Keratinocyte (primary cell): ENCODE measurements around the gene OTOF. TPM values are rescaled to one million over a fixed set of nuclear protein-coding genes. Genes with fewer than 3 reads are reported as not detected.

ENCODE experiments used
- DNase-seq: peaks from one replicate; pipeline ENCODE4 v3.0.0-alpha.2; 2011; ENCODE audit warnings: low read depth, missing footprints, low spot score
- FAIRE-seq: peaks from 2 replicates; lab custom pipeline; 2011; peaks lifted over from hg19 to GRCh38; lab: Jason Lieb, UNC
- H2AFZ ChIP-seq: 2 replicates; pipeline ENCODE4 v1.6.0; 2012; ENCODE audit warnings: low read length, control low read depth, inconsistent platforms; ENCODE audit not compliant: control insufficient read depth
- H3K27ac ChIP-seq: 2 replicates; pipeline ENCODE4 v1.5.1; 2011; ENCODE audit warnings: low read length; ENCODE audit not compliant: control insufficient read depth, insufficient read depth
- H3K27me3 ChIP-seq: 3 replicates; pipeline ENCODE4 v1.6.0; 2011; ENCODE audit warnings: low read length; ENCODE audit not compliant: control insufficient read depth, insufficient read depth; ENCODE audit errors: extremely low read depth
- H3K36me3 ChIP-seq, 2 experiments: 2 replicates in 1 of 2; 3 replicates in 1 of 2; pipeline ENCODE4 v1.5.1; 2011; ENCODE audit warnings: low read length in 2 of 2, mild to moderate bottlenecking in 1 of 2; ENCODE audit not compliant: control insufficient read depth in 2 of 2, insufficient read depth in 2 of 2; ENCODE audit errors: extremely low read depth in 1 of 2
- H3K4me1 ChIP-seq: 3 replicates; pipeline ENCODE4 v1.5.1; 2011; ENCODE audit warnings: low read length; ENCODE audit not compliant: control insufficient read depth, insufficient read depth; ENCODE audit errors: extremely low read depth
- H3K4me2 ChIP-seq: 3 replicates; pipeline ENCODE4 v1.6.0; 2011; ENCODE audit warnings: low read depth, low read length; ENCODE audit not compliant: control insufficient read depth, insufficient read depth; ENCODE audit errors: extremely low read depth
- H3K4me3 ChIP-seq, 3 experiments: fragments of 200-600 bp in 1 of 3; sonication (generic) in 1 of 3; 2 replicates in 2 of 3; 3 replicates in 1 of 3; pipeline ENCODE4 v1.5.1; 2011 to 2016; ENCODE audit warnings: low read length in 3 of 3, mild to moderate bottlenecking in 3 of 3, control low read depth in 2 of 3, inconsistent platforms in 1 of 3, low read depth in 1 of 3, mixed read lengths in 1 of 3, mixed run types in 1 of 3, moderate library complexity in 1 of 3; ENCODE audit not compliant: control insufficient read depth in 2 of 3, insufficient read depth in 2 of 3; ENCODE audit errors: extremely low read depth in 1 of 3
- H3K79me2 ChIP-seq: 2 replicates; pipeline ENCODE4 v1.6.0; 2012; ENCODE audit warnings: low read length; ENCODE audit not compliant: control insufficient read depth, insufficient read depth
- H3K9ac ChIP-seq: 3 replicates; pipeline ENCODE4 v1.6.0; 2011; ENCODE audit warnings: low read length; ENCODE audit not compliant: control insufficient read depth, insufficient read depth; ENCODE audit errors: extremely low read depth
- H3K9me1 ChIP-seq: 3 replicates; pipeline ENCODE4 v1.6.0; 2011; ENCODE audit warnings: low read length; ENCODE audit not compliant: control insufficient read depth, insufficient read depth; ENCODE audit errors: extremely low read depth
- H3K9me3 ChIP-seq: 2 replicates; pipeline ENCODE4 v1.5.1; 2012; ENCODE audit warnings: low read depth, low read length; ENCODE audit not compliant: control insufficient read depth
- H4K20me1 ChIP-seq: 3 replicates; pipeline ENCODE4 v1.6.0; 2011; ENCODE audit warnings: low read length; ENCODE audit not compliant: control insufficient read depth, insufficient read depth; ENCODE audit errors: extremely low read depth
- EZH2 ChIP-seq: IDR thresholded peaks from one replicate; pipeline ENCODE4 v1.6.1; 2012; ENCODE audit warnings: inconsistent platforms, mild to moderate bottlenecking, low read length, moderate library complexity
- dilution Hi-C: fragments of 300-500 bp; cut with MboI; formaldehyde crosslinking; loops from one replicate; pipeline ENCODE4 v1.7.0; 2020; ENCODE audit warnings: low sequenced_read_pairs; ENCODE audit not compliant: extremely low pct_ligation_motif_present
- polyA plus RNA-seq, 5 experiments: library from polyadenylated mRNA; depleted of rRNA in 3 of 5; stranded (reverse) in 3 of 5; stranded (forward) in 1 of 5; unstranded in 1 of 5; fragments of >200 nt; gene quantifications; 1 replicate in 1 of 5; 2 replicates in 3 of 5; 3 replicates in 1 of 5; pipeline versions ENCODE4 v1.2.1 to v1.2.3, GENCODE V29; 2011 to 2012; ENCODE audit warnings: missing spikeins in 2 of 5, low read depth in 1 of 5, low replicate concordance in 1 of 5
- TF ChIP-seq, protein P1 (sequence below), 3 experiments: IDR thresholded peaks in 1 of 3; conservative IDR thresholded peaks in 1 of 3; optimal IDR thresholded peaks in 1 of 3; 2 replicates in 2 of 3; 3 replicates in 1 of 3; pipeline versions ENCODE3 to v1.5.1; 2011; ENCODE audit warnings: low read length in 3 of 3, mild to moderate bottlenecking in 3 of 3, moderate library complexity in 2 of 3, control low read depth in 1 of 3, inconsistent platforms in 1 of 3; ENCODE audit not compliant: insufficient read depth in 2 of 3; ENCODE audit errors: extremely low read depth in 1 of 3

Gene OTOF
- polyA plus RNA-seq, 1 donor (not counting 4 experiments of a cell fraction or from before 2014, with no cell fraction given): not detected

GRCh38 chr2:26526105-26526504 lies 48.2 kb upstream of the OTOF start:
- DNase-seq (no peak), FAIRE-seq (no peak)
- TF ChIP-seq, protein P1, sequence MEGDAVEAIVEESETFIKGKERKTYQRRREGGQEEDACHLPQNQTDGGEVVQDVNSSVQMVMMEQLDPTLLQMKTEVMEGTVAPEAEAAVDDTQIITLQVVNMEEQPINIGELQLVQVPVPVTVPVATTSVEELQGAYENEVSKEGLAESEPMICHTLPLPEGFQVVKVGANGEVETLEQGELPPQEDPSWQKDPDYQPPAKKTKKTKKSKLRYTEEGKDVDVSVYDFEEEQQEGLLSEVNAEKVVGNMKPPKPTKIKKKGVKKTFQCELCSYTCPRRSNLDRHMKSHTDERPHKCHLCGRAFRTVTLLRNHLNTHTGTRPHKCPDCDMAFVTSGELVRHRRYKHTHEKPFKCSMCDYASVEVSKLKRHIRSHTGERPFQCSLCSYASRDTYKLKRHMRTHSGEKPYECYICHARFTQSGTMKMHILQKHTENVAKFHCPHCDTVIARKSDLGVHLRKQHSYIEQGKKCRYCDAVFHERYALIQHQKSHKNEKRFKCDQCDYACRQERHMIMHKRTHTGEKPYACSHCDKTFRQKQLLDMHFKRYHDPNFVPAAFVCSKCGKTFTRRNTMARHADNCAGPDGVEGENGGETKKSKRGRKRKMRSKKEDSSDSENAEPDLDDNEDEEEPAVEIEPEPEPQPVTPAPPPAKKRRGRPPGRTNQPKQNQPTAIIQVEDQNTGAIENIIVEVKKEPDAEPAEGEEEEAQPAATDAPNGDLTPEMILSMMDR (optimal IDR thresholded peaks at IDR 0.05 in 1 of 3, IDR thresholded peaks at IDR 0.05 in 1 of 3, conservative IDR thresholded peaks at IDR 0.05 in 1 of 3; ENCODE audit: extremely low read depth in 1 of 3, insufficient read depth in 2 of 3, low read length in 3 of 3): no peak
- TF ChIP-seq EZH2: no peak
- Histone ChIP-seq H3K27me3 (peaks cover 8% of the 10 kb centered on the region), H3K4me3 (no peak overlapping the region), H3K9ac (no peak overlapping the region), H4K20me1 (no peaks in the 10 kb centered on the region), H3K4me1 (no peaks in the 10 kb centered on the region), H3K9me3 (no peaks in the 10 kb centered on the region), H3K4me2 (no peak overlapping the region), H2AFZ (no peak overlapping the region), H3K79me2 (no peaks in the 10 kb centered on the region), H3K27ac (no peak overlapping the region), H3K36me3 (no peaks in the 10 kb centered on the region), H3K9me1 (peaks cover 2% of the 10 kb centered on the region)
- dilution Hi-C loops: no loop called here

GRCh38 chr2:26523750-26524149 lies 45.8 kb upstream of the OTOF start:
- Histone ChIP-seq H3K9me3 (no peaks in the 10 kb centered on the region), H3K4me1 (no peaks in the 10 kb centered on the region), H3K4me3 (no peak overlapping the region), H3K36me3 (no peaks in the 10 kb centered on the region), H3K9me1 (peaks cover 2% of the 10 kb centered on the region), H3K79me2 (no peaks in the 10 kb centered on the region), H3K27ac (no peak overlapping the region), H2AFZ (no peak overlapping the region), H3K9ac (no peak overlapping the region), H3K27me3 (peaks cover 32% of the 10 kb centered on the region), H3K4me2 (no peak overlapping the region), H4K20me1 (no peaks in the 10 kb centered on the region)
- TF ChIP-seq, protein P1 (optimal IDR thresholded peaks at IDR 0.05 in 1 of 3, IDR thresholded peaks at IDR 0.05 in 1 of 3, conservative IDR thresholded peaks at IDR 0.05 in 1 of 3; ENCODE audit: extremely low read depth in 1 of 3, insufficient read depth in 2 of 3, low read length in 3 of 3): no peak
- TF ChIP-seq EZH2: no peak
- dilution Hi-C loops: no loop called here
- DNase-seq: no peak
- no peak for FAIRE-seq
